GM21526 (cell line): Measurements from ENCODE around the gene TNNT2.

Experiments used
- ATAC-seq: cut with Tn5 transposase; IDR thresholded peaks from one replicate; pipeline ENCODE4 v1.9.1; 2021; ENCODE audit warnings: moderate library complexity; ENCODE audit not compliant: unreplicated experiment, low FRiP score

TNNT2 gene

DNA sequence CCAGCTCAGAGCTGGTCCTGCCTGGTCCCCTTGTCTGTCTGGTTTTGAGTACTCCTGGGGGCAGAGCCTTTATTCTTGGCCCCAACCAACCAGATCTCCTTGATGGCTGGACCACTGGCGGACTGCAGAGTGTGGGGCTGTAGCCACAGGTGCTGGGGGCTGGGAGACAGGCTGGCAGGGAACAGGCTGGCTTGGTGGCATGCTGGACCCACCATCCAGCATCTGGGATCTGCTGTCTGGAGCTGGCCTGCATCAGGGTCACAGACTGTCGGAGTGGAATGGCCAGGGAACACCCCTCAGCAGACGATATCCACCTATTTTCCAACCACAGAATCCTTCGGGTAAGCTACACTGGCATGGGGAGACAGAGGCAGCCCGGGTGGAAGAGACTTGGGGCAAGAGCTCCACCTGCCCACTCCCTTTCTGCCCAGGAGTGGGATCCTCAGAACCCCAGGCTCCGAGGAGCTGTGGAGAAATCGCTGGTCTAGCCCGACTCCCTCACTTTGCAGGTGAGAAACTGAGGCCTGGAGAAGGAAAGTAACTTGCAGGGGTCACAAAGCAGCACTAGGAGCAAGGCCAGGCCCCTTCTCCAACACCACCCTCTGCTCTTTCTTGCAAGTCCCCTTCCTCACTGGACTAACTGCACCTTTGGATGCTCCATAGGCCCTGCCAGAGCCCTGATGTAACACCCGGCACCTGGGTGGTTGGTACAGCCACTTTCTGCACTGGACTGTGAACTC, 40.6 kb downstream of the TNNT2 start:
- ATAC-seq: no peak

DNA sequence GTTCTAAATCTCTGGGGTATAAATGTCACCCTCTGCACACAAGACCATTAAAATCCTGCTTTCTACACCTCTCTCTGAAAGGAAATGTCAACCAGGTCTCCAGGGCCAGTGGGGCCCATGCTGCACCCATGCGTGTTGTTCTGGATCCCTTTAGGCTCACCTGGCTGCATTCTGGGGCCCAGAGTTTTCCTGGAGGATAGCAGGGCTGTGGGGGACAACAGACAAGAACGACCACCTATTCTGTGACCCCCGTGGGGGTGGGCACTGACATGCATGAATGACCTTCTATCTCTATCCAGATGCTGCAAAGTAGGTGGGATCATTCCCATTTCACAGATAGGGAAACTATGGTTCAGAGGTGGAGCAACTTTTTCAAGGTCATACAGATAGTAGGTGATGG, 41.6 kb downstream of the TNNT2 start:
- ATAC-seq: no peak

DNA sequence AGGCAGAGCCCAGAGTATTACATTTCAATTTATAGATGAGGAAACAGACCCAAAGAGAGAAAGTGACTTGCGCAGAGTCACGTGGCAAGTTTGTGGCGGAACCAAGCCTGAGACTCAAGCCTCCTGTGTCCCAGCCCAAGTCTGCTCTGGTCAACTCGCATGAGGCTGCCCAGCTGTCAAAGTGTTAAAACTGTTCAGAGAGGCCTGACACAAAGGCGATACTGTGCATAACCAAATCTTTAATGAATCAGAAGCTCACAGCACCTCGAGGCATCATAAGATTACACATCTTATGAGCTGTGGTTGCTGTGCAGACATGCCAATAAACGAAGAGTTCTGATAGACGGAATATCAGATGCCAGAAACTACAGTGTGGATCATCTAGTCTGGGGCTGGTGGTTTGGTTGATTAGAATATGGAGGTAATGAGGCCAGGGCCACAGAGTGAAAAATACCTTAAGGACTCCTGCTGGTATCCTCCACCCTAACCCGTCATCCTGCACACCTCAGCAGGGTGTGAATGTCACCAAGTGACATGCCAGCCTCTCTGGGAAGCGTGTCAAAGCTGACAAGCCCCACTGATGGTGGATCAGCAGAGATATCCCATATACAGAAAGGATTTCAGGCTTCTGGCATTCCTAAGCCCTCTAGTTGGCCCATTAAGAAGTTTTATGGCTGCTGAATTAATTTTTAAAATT, 42.2 kb downstream of the TNNT2 start:
- no peak for ATAC-seq

DNA sequence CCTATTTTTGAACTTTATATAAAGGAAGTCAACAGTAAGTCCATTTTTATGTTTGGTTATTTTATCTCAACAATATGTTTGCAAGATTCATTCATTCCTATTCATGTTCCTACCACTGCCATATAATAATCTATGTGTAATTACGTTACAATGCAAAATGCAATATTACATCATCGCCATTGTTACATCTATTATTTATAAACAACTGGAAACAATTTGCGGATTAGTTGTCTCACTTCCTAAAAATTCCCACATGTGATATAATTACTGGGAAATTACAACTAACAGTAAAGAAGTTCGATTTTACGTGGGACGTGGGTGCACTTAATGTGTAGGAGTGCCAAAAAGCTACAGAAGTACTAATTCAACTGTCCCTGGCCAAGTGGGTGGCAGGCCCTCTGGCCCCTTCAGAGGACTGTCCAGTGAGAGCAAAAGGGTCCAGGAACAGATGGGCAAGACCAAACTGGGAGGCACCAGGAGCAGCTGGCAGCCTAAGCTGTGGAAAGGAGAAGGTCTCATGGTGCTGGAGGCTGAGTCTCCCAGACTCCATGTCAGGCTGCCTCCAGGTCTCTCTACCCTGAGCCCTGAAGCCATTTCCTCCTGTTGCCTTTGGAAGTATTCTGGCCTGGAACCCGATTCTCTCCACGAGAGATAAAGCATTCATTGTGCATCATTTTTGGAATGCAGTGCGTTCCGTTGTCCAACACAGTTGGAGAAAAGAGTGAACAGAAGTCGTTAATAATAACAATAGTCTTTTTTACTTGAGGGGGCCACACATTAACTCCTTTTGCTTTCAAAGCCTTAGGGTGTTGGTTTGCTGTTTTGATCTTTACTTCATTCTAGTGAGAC, 42.9 kb downstream of the TNNT2 start:
- no peak for ATAC-seq

DNA sequence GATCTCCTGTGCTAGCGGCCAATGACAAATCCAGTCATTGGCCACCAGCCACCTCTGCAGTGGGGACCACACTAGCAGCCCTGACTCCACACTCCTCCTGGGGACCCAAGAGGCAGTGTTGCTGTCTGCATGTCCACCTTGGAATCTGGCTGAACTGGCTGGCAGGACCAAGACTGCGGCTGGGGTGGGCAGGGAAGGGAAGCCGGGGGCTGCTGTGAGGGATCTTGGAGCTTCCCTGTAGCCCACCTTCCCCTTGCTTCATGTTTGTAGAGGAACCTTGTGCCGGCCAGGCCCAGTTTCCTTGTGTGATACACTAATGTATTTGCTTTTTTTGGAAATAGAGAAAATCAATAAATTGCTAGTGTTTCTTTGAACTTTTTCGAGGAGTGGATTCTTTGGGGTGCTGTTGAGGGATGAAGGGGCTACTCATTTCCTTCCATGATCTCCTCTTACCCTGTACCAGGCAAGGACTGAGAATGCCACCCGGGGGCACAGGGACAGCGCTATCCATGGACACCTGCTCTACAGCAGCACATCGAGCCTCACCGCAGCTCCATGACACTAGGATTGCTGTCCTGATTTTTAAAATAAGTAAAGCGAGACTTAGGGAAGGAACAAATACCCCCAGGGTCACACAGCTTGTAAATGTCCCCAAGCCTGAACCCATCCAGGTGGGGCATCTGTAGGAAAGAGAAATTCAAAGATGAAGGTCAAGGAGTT, 44.7 kb downstream of the TNNT2 start:
- ATAC-seq: no peak

DNA sequence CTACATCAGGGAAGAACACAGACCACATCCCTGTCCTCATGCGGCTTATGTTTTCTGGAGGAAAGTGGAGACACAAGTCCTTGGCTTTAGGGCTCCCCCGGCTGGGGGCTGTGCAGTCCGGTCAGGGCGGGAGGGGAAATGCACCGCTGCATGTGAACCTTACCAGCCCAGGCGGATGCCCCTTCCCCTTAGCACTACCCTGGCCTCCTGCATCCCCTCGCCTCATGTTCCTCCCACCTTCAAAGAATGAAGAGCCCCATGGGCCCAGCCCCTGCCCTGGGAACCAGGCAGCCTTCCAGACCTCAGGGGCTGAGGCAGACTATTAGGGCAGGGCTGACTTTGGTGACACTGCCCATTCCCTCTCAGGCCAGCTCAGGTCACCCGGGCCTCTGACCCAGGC, 45.5 kb downstream of the TNNT2 start:
- no peak for ATAC-seq

DNA sequence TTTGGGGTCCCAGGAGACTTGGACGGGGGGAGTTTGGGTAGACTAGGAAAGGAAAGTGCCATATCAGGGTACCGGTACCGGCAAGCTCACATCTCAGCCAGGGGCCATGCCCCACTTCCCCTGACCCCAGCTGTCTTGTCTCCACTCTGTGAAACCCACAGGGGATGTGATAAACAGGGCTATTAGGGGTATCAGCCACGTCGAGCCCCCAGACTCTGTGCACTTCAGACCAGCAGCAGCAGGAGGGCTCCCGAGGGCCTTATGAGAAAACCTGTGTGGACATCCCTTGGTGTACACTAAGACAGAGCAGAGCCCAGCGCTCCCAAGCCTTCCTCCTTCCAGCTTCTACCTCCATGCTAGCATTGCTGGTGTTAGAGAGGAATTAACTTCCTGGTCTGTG, 46.3 kb downstream of the TNNT2 start:
- ATAC-seq: no peak

DNA sequence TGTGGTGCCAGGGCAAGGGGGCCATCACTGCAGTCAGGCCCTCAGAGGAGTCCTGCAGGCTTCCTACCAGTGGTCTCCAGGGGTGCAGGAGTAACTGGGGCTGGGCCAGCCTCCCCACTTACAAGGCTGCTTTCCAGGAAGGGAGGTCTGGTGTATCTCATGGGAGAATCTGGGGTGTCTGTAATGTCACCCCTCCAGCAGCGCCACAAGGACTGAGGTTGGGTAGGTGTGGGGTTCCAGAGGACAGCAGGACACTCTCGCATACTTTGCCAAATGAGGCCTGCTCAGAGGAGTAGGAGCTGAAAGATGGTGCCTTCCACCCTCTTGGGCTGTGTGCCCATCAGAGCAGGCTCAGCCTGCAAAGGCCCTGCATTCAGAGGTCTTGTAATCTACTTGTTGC, 46.9 kb downstream of the TNNT2 start:
- no peak for ATAC-seq

DNA sequence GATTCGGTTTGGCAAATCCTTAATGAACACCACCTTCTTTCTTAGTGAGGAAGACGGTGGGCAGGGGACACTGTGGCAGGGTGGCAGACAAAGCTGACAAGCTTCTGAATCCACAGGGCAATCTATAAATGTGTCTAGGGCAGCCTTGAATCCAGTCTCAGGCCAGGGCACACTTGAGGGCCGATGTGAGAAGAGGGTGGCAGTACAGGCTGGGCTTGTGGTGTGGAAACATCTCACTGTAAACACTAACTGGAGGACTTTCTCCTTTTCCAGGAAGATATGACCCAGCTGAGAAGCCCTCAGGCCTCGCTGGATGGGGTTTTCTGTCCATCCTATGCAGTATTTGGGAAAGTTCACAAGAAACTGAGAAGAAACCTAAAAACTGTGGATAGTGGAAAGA, 47.7 kb downstream of the TNNT2 start:
- ATAC-seq: no peak

DNA sequence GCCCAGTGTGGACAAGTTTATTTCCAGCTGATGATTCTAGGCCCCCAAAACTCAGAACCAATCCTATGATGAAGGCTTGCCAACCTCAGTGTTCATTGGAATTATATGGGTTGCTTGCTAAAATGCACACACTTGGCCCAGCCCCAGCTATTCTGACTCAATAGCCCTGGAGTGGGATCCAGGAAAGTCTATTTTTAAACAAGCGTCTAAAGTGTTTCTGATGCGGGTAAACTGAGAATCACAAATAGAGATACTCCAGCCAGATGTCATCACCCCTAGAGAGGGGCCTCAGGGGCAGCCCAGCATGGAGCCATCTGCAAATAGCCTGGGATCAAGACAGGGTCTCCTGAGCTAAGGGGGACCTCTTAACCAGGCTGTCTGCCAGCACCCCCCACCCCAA, 48.2 kb downstream of the TNNT2 start:
- ATAC-seq: no peak

DNA sequence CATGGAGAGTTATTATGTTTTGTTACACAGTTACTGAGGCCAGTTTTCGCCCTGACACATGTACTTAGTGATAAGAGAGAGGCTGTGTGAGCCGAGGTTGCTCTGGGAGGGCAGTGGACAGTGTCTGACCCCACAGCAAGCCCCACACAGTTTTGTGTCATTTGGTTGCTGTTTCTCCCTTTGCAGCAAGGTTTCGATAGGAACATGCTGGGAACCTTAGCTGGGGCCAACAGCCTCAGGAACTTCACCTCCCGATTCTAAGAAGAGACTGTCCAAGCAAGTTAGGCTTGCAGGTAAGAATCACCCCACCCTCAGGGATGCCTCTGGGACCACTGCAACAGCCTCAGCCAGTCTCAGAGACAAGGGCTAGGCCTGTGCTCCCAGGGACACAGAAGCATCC, 48.9 kb downstream of the TNNT2 start:
- no peak for ATAC-seq

DNA sequence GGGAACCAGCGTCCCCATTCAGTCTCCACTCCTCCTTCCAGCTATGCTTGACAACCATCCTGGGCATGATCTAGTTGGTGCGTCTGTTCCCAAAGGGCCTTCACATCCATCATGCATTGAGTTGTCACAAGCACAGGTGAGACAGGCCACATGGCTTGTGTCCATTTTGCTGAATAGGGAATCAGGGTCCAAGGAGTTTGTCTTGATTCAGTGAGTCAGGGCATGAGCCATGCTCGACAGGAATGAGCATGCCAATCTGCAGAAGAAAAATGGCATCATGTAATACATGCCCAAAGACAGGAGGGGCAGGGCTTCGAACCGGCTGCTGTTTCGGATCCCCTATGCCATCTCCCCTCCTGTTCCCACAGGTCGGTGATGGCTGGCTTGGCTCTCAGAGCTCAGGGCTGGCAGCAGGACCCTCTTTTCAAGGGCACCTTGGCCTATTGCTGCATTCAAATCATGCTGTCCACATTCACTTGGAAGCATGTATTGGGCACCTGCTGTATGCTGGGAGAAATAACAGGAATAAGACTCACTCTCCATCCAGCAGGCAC, 49.7 kb downstream of the TNNT2 start:
- ATAC-seq: no peak

DNA sequence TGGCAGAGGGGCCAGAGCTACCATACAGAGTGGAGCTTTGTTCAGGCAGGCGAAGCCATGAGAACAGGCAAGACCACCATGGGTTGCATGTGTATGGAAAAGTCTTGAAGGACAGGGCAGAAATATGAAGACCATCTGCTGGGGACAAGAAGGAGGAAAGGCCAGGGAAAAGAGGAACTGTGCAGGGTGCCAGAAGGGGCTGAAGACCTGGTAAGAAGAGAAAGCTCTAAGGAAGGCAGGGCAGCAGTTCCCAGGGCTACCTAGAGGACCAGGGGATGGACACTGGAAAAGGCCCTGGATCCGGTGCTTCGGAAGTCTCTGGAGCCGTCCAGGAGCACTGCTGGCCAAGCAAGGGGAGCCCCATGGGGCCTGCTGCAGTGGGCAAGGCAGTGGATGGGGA, 50.8 kb downstream of the TNNT2 start:
- ATAC-seq: no peak

DNA sequence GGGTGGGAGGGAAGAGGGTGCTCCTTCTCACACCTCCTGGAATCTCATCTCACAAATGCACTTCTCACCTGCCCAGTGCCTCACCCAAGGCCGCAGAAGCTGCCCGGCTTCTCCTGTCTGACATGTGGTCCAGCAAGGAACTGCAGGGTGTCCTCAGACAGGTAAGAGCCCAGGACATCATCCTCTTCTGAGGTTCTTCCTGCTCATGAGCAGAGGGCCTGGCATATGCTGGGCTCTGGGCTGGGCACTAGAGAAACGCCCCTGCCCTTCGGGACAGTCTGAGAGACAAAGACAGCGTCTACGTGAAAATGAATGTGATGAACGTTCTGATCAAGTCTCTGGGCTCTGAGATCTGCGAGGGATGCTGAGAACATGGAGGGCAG, 51.8 kb downstream of the TNNT2 start:
- ATAC-seq: no peak

DNA sequence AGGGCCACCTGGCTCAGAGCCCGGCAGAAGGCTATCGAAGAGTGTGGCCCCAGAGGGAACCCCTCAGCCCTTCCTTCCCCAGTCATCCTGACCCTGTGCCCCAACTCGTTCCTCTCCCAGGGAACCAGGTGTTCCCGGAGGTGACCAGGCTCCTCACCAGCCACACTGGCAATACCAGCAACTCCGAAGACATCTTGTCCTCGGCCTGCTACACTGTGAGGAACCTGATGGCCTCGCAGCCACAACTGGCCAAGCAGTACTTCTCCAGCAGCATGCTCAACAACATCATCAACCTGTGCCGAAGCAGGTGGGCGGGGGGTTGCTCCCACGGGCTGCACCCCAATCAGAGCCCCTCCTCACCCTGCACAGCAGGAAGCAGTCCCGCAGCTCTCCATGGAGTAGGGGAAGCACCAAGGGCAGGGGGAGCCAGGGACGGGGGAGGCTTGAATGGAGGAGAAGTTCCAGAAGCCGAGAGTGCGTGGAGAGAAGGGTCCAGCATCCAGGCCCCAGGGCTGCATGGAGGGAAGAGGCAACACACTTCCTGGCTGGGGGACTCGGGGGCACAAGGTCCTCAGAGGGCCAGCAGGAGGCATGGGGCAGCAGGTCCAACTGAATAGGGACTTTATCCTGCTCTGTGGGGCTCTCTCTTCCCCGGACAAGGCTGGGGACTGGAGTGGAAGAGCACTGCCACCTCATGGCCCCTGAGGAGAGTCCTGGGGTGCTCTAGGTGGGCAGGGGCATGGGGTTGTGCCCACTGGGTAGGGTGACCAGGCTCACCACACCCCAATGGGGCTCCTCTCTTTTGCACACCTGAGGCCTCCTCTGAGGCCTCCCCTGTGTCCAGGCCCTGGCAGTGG, 52.4 kb downstream of the TNNT2 start:
- ATAC-seq: no peak

DNA sequence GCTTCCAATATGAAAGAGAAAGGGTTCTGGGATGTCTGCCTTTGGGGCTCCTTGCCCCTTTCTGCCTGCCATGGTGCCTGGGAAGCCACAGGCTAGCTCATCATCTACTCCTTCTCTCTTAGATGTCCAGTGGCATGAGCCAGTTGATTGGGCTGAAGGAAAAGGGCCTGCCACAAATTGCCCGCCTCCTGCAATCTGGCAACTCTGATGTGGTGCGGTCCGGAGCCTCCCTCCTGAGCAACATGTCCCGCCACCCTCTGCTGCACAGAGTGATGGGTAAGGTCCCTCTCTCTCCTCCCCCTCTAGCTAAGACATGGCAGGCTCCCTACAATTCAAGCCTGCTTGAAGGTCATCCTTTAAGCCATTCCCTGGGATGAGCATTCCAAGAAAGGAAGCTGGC, 53.2 kb downstream of the TNNT2 start:
- ATAC-seq: no peak

DNA sequence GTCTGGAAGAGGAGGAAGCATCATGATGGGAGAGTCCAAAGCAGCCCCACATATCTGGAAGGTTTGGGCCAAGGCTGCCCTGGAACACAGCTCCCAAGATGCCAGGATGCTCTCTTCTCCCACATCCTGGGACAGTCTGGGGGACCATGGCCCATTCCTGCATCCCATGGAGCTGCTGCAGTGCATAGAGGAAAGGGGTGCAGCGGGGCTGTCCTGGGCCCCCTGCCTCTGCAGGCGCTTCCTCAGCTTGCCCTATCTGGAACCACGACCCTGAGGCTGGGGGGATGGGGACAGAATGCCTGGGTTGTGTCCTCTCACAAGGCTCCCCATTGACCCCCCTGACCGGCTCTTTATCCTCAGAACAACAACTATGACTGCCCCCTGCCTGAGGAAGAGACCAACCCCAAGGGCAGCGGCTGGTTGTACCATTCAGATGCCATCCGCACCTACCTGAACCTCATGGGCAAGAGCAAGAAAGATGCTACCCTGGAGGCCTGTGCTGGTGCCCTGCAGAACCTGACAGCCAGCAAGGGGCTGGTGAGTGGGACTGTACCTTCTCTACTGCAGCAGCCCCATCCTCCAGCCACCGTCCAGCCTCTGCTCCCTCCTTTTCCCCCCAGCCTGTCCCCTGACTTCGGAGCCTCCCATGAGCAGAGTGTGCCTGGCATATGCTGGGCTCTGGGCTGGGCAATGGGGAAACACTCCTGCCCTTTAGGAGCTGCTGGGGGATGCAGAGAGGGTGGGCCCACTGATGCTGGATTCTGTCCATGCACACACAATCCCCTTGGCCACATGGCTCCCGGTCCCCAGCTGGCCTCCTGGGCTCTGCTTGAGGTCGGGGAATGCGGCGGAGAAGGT, 54.6 kb downstream of the TNNT2 start:
- no peak for ATAC-seq

DNA sequence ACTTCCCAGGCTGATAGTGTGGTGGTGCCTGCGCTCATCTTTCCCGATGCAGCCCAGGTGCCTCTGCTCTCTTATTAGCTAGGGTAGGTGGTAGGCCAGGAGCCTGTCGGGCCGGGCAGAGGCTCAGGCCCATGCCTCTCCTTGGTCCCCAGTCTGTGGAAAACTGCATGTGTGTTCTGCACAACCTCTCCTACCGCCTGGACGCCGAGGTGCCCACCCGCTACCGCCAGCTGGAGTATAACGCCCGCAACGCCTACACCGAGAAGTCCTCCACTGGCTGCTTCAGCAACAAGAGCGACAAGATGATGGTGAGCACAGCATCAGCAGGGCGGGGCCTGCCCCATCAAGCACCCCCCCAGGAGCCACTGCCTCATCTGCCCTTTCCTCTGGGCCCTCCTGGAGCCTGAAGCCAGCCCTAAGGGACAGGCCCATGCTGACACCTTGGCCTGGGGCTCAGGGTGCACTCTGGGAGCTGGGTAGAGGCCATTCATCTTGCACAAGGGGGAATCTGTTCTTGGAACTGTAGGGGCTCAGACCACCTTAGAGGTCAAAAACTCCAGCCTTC, 55.6 kb downstream of the TNNT2 start:
- no peak for ATAC-seq
